K562 (cell line): ENCODE data around the gene AK2. TPM values are rescaled to one million over a fixed set of nuclear protein-coding genes. Genes with fewer than 3 reads are reported as not detected.
A peak's percentile ranks its signal among the peaks of the same experiment; 100 is the strongest.

Source experiments
- ATAC-seq: fragments of 200-7000 bp; cut with Tn5 transposase; 3 replicates; pipeline ENCODE4 v1.9.1; 2020; ENCODE audit warnings: moderate library complexity
- BruUV-seq: library from RNA; stranded (reverse); fragments of 400-500 nt; replicated peaks from 2 replicates; lab custom pipeline; 2021; lab: Mats Ljungman, UMichigan
- CTCF ChIA-PET: fragments of 300-600 bp; formaldehyde crosslinking; extraction: SDS; loops from one replicate; lab custom pipeline; 2021; ENCODE audit warnings: low intra/inter-chr PET ratio; lab: Yijun Ruan, JAX
- POLR2A ChIA-PET: fragments of 300-600, 350-650 bp; sonication (Branson Sonifier 250); formaldehyde crosslinking; extraction: SDS; loops from one replicate; lab custom pipeline; 2021; ENCODE audit warnings: antibody characterized with exemption, inconsistent platforms; lab: Yijun Ruan, JAX
- DNase-seq, 4 experiments: peaks; one replicate each; pipeline versions ENCODE4 v3.0.0 to v3.0.0-alpha.2; 2011 to 2018; ENCODE audit warnings: low spot score in 3 of 4, mixed read lengths in 3 of 4; ENCODE audit errors: extremely low read depth in 1 of 4
- FAIRE-seq: peaks from 2 replicates; lab custom pipeline; 2011; peaks lifted over from hg19 to GRCh38; lab: Jason Lieb, UNC
- H2AFZ ChIP-seq: 2 replicates; pipeline ENCODE4 v1.6.0; 2011; ENCODE audit warnings: low read depth, low read length, control low read depth, inconsistent platforms
- H3K27ac ChIP-seq: fragments of 200-600 bp; 3 replicates; pipeline ENCODE4 v1.8.0; 2011; ENCODE audit warnings: low read depth, mild to moderate bottlenecking, control low read depth, inconsistent platforms, low read length, moderate library complexity, mixed read lengths; ENCODE audit errors: extremely low read depth
- H3K27me3 ChIP-seq, 2 experiments: fragments of 300-600 bp in 1 of 2; 2 replicates in 1 of 2; 3 replicates in 1 of 2; pipeline versions ENCODE4 v1.6.0 to v1.8.0; 2011; ENCODE audit warnings: inconsistent platforms in 2 of 2, low read length in 2 of 2, mild to moderate bottlenecking in 1 of 2, mixed read lengths in 1 of 2, moderate library complexity in 1 of 2; ENCODE audit not compliant: control insufficient read depth in 2 of 2, insufficient read depth in 2 of 2
- H3K36me3 ChIP-seq: fragments of 300-600 bp; 3 replicates; pipeline ENCODE4 v1.8.0; 2011; ENCODE audit warnings: mild to moderate bottlenecking, low read length, inconsistent platforms; ENCODE audit not compliant: control insufficient read depth, insufficient read depth
- H3K4me1 ChIP-seq, 2 experiments: fragments of 200-600 bp in 1 of 2; replicated peaks in 1 of 2; 2 replicates in 1 of 2; 3 replicates in 1 of 2; pipeline versions ENCODE4 v1.5.1 to v1.8.0; 2011; ENCODE audit warnings: inconsistent platforms in 2 of 2, low read length in 2 of 2, mild to moderate bottlenecking in 1 of 2, mixed read lengths in 1 of 2, moderate library complexity in 1 of 2; ENCODE audit not compliant: control insufficient read depth in 2 of 2, insufficient read depth in 2 of 2
- H3K4me2 ChIP-seq: 2 replicates; pipeline ENCODE4 v1.6.1; 2011; ENCODE audit warnings: low read length, control low read depth, inconsistent platforms, mixed read lengths; ENCODE audit not compliant: insufficient read depth
- H3K4me3 ChIP-seq: fragments of 200-600 bp; sonication (generic), shearing (Covaris generic); 2 replicates; pipeline ENCODE4 v1.5.1; 2016; ENCODE audit warnings: control low read depth, inconsistent platforms
- H3K79me2 ChIP-seq: fragments of 200-600 bp; 3 replicates; pipeline ENCODE4 v1.8.0; 2011; ENCODE audit warnings: low read length, inconsistent platforms; ENCODE audit not compliant: control insufficient read depth, insufficient read depth
- H3K9ac ChIP-seq, 2 experiments: 2 replicates each; pipeline versions ENCODE4 v1.6.0 to v1.6.1; 2011; ENCODE audit warnings: low read depth in 2 of 2, low read length in 2 of 2, control low read depth in 1 of 2, inconsistent platforms in 1 of 2, mild to moderate bottlenecking in 1 of 2, mixed read lengths in 1 of 2; ENCODE audit not compliant: insufficient read depth in 1 of 2
- H3K9me1 ChIP-seq: one replicate; pipeline ENCODE4 v1.6.0; 2011; ENCODE audit warnings: inconsistent platforms, mild to moderate bottlenecking, low read length, moderate library complexity; ENCODE audit not compliant: control insufficient read depth, insufficient read depth
- H3K9me3 ChIP-seq: replicated peaks from 2 replicates; pipeline ENCODE4 v1.5.1; 2011; ENCODE audit warnings: low read depth, low read length, inconsistent platforms; ENCODE audit not compliant: control insufficient read depth, insufficient read depth
- H4K20me1 ChIP-seq: replicated peaks from 2 replicates; pipeline ENCODE4 v1.6.1; 2011; ENCODE audit warnings: low read length, inconsistent platforms, mixed read lengths; ENCODE audit not compliant: control insufficient read depth, insufficient read depth
- CEBPG ChIP-seq, 3 experiments: fragments of 200-800 bp in 1 of 3; sonication (Bioruptor generic) in 1 of 3; sonication (generic) in 1 of 3; formaldehyde crosslinking in 1 of 3; IDR thresholded peaks in 2 of 3; conservative IDR thresholded peaks in 1 of 3; 2 replicates each; pipeline versions ENCODE4 v1.6.1 to v1.8.0; 2016 to 2022; ENCODE audit warnings: missing compliant biosample characterization in 2 of 3, missing genetic modification characterization in 2 of 3, mild to moderate bottlenecking in 1 of 3, missing genetic modification reagents in 1 of 3
- PHB2 ChIP-seq: fragments of 450-650 bp; IDR thresholded peaks from 2 replicates; pipeline ENCODE4 v1.6.1; 2017; ENCODE audit warnings: low read depth
- SOX6 ChIP-seq: fragments of 450-650 bp; IDR thresholded peaks from 2 replicates; pipeline ENCODE4 v1.6.1; 2014; ENCODE audit warnings: mild to moderate bottlenecking
- ZNF639 ChIP-seq, 2 experiments: fragments of 200-800 bp in 1 of 2; sonication (Bioruptor generic) in 1 of 2; sonication (generic) in 1 of 2; formaldehyde crosslinking in 1 of 2; IDR thresholded peaks in 1 of 2; conservative IDR thresholded peaks in 1 of 2; 2 replicates each; pipeline versions ENCODE4 v1.5.0 to v1.6.1; 2016 to 2020; ENCODE audit warnings: missing compliant biosample characterization in 1 of 2, missing genetic modification characterization in 1 of 2, missing genetic modification reagents in 1 of 2
- WGBS: fragments of 100-300 bp; shearing (Covaris generic); methylation state at CpG from one replicate; pipeline ENCODE4 v1.1.6; 2016; ENCODE audit warnings: low coverage, mixed read lengths; ENCODE audit not compliant: insufficient coverage; ENCODE audit errors: missing lambda C conversion rate; 5-methylcytosine and 5-hydroxymethylcytosine counted together
- in situ Hi-C: fragments of 300-500 bp; cut with MboI; formaldehyde crosslinking; loops from 4 replicates; pipeline ENCODE4 v1.15.0; 2018; ENCODE audit warnings: inconsistent platforms, mixed read lengths
- intact Hi-C: fragments of 100-400 bp; cut with micrococcal nuclease; formaldehyde crosslinking; loops from 2 replicates; pipeline ENCODE4 v1.14.2; 2022
- polyA plus RNA-seq, 8 experiments: library from polyadenylated mRNA; depleted of rRNA in 4 of 8; stranded (reverse) in 5 of 8; unstranded in 3 of 8; fragments of >200 nt; fragmentation: Nextera tagmentation in 2 of 8; fragmentation: Illumina TruSeq in 1 of 8; extraction: Ambion mirVana in 2 of 8; extraction: Trizol in 1 of 8; gene quantifications; 2 replicates each; pipeline versions ENCODE4 v1.2.1 to v1.2.3, GENCODE V29; 2011 to 2014; ENCODE audit warnings: inconsistent platforms in 1 of 8, missing spikeins in 1 of 8
- total RNA-seq, 7 experiments: library from RNA; depleted of rRNA in 6 of 7; stranded (reverse); fragments of >200 nt in 6 of 7; fragmentation: Illumina TruSeq in 2 of 7; extraction: Trizol in 2 of 7; gene quantifications; 2 replicates each; pipeline versions ENCODE4 v1.2.1 to v1.2.3, GENCODE V29; 2011 to 2021; ENCODE audit warnings: low replicate concordance in 1 of 7

The AK2 gene
- total and polyA plus RNA-seq, 9 of the 15 experiments (the other 6 are each of a cell fraction or from before 2014, with no cell fraction given) = 105 to 1,050 (median 509) TPM

GRCh38 chr1:33005838-33006421, 30.8 kb downstream of the AK2 start:
- Histone ChIP-seq H3K36me3 (peaks cover 68% of the 10 kb centered on the region), H2AFZ (no peak overlapping the region), H3K27ac (no peak overlapping the region), H3K4me3 (no peak overlapping the region), H3K4me2 (no peak overlapping the region), H3K9me3 (no peaks in the 10 kb centered on the region), H3K27me3 (no peaks in the 10 kb centered on the region), H3K9me1 (peaks cover 7% of the 10 kb centered on the region)
- POLR2A ChIA-PET = interaction anchor here (0.7 to 8.3 kb wide), 10 partner anchors 10 to 116 kb away, joined by 3 to 95 read pairs (median 4); partner anchors contain the start of gene RNF19B
- ATAC-seq (no peak), FAIRE-seq (no peak), DNase-seq (no peak)
- intact Hi-C loops = loop anchor here (2.0 to 5.0 kb wide), 2 partner anchors 44 to 73 kb away; partner anchors contain the start of gene RNF19B
- in situ Hi-C loops = no loop called here
- 70% methylated on average over 9 of the region's 9 CpGs for WGBS
- BruUV-seq = no TSS peak
- TF ChIP-seq PHB2 (no peak), SOX6 (0 out of 2 replicates have a peak, but pooled peaks have one; percentile 16), CEBPG (CRISPR knock-in tag; IDR thresholded peaks at IDR 0.05) (no peak), CEBPG (tag; conservative IDR thresholded peaks at IDR 0.05 in 1 of 2, IDR thresholded peaks at IDR 0.05 in 1 of 2) (0 out of 4 replicates have a peak, but pooled peaks of 1 of the 2 experiments have one; percentile 8), ZNF639 (CRISPR knock-in tag; conservative IDR thresholded peaks at IDR 0.05 in 1 of 2, IDR thresholded peaks at IDR 0.05 in 1 of 2) (no peak)
- TF ChIP-seq, all 486 proteins: peak for 2
- CTCF ChIA-PET = interaction anchor here (2.0 to 3.5 kb wide), 3 partner anchors 73 to 129 kb away, joined by 11 to 20 read pairs (median 18); no protein-coding TSS in a partner anchor
- peaks cover 3% of the 10 kb centered on the region; the same call in 2 of the 3 replicates for H3K79me2 ChIP-seq
- no peak overlapping the region for H3K9ac ChIP-seq
- H3K4me1 ChIP-seq = peaks cover 7 to 64% of the 10 kb centered on the region in 2 experiments
- peaks cover 68% of the 10 kb centered on the region for H4K20me1 ChIP-seq
